ENCODE measurements around the gene ALOX5.
"Not testable (repeated sequence)": the region's sequence is repeated elsewhere in the genome, so short reads cannot be mapped to it uniquely, and the experiment has no call there.

The ALOX5 gene

DNA sequence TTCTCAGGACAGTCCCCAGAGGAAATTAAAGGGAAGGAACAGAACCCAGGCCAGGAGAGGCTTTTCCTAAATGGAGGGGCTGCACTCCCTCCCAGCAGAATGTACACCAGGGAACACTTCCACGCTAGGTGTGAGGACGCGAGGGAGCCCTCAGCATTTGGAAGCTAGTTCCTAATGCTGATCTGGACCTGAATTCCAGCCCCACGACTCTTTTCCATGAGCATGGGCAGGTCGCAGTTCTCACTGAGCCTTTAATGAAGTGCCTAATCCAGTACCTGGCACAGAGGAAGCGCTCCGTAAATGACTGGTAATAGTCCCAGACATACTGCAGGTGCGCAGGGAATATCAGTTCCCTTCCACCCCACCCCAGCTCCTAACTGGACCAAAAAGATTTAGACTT, 1.1 kb downstream of the ALOX5 start:
- no peak for DNase-seq

DNA sequence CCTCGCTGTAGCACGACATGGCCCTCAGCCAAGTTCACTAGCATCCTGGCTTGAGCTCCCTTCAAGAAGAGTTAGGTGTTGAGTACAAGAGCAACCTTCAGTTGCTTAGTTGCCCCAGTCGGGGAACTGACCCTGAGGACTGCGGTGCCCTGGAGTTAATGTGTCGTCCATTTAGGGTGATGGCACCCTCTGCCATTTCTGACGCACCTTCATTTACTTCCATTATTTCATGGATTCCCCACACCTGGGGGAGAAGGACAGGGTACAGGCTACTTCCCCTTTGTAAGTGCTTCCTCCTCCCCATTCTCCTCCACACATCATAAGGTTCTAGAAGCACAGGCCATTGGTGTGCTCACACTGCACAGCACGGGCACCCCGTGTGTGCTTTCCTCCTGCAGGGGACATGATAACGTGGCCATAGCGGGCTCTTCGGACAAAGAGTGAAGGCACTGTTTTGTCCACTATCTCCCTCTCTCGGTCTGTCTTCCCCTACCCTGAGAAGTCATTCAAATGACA, 1.8 kb downstream of the ALOX5 start:
- no peak for DNase-seq

DNA sequence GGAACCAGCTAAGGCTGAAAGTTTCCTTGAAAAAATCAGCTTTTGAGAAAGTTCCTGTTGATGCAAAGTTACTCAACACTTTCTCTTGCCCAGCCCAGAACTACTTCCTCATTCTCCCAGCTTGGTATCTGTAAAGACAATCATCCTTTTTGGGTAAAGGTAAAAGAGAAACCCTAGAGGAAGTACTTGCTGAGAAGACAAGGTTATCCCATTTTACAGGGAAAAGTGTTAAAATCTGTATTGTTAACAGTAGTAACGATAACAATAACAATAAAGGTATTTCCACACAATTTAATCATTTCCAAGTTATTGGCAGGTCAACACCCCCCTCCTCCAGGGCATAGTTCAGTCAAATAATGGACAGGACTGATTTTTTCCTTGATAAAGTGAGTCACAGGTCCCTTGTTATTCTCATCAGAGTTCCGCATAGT, 2.4 kb downstream of the ALOX5 start:
- DNase-seq: no peak

DNA sequence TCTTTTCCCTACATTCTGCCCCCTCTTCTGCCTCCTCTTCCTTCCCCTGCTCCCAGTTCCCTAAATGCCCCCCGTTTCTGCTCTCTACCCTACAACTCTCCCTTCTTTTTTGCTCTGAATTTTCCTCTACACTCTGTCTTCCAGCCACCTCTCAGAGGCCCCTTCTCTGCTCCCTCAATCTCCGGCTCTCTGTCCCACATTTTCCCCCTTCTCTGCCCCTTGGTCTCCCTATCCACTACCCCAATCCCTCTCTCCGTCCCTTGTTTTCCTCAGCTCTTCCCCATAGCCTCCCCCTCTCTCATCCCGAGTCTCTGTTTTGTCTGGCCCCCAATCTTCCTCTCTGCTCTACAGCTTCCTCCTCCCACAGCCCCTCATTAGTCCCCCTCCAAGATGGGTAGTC, 3.3 kb downstream of the ALOX5 start:
- DNase-seq: no peak

DNA sequence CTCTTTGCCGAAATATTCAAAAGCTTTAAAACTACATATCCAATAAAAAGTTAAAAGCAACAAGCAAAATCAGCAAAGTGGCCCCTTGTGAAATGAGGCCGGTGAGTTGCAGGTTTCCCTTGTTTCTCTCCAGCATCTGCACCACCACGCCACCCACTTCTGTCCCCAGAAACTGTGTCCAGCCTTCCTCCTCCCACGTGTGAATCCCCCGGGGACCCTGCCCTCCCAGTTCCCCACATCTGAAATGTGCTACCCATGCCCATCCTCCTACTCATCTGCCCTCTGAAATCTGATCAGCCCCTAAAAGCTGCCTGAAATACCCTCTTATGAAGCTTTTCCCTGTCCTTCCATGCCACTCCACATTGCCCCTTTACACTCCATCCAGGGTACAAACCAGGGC, 3.8 kb downstream of the ALOX5 start:
- no peak for DNase-seq

DNA sequence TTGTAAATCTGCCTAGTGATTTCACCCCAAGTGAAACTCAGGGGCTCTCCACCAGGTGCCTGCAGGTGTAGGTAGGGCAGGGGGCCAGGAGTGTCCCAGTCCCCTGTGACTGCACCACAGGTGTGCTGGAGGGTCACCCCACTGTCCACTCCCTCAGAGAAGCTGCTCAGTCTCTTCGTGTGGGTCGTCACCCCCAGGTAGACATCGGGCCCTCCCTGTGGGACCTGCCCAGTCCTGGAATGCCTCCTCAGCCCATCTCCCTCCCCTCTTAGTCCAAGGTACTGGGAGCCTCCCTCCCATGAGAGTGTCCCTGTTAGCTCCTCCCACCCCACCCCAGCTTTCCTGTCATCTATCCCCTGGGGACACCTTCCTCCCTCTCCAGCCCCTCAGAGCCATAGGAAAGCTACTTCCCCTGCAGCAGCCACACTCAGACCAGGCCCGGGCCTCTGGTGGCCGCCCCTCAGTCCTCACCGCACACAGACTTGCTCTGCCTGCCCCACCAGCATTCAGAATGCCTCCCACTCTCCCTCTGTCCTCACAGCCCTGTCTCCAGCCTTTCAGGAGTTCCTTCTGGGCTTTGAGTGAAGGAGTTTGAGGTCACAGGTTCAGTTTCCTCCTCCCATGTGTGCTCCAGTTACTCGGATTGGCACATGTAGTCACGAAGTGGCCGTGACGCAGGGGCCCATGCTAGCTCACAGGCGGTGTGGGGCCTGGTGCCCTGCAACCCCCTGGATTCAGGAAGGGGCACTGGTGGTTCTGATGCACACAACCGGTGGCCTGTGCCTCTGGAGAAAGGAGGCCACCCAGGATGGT, 5.1 kb downstream of the ALOX5 start:
- no peak for DNase-seq

DNA sequence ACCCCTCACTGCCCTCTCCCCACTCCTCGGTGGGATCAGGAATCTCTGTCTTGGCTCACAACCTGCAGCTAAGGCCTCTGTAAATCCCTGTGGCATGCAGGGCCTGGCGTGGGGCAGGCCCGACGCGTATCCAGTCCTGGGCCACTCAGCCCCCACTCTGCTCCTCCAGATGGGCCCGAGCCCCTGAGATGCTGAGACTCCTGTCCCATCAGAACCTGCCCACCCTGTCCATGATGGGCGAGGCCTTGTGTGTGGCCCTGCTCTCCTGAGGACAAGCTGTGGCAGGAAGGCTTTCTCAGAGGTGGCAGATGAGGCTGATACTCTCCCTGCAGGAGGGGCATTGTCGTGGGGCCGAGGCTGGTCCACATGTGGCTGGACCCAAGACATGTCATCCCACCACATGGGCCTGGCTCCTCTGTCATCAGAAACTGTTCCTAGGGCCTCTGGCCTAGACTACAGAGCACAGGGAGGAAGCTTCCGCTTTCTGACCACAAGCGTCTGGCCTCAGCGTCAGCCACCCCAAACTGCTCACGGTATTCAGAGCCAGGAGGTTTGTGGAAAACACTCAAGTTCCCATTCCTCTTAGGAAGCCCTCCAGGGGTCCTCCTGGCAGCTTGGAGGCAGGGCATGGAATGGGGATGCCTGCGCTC, 6.0 kb downstream of the ALOX5 start:
- no peak for DNase-seq

DNA sequence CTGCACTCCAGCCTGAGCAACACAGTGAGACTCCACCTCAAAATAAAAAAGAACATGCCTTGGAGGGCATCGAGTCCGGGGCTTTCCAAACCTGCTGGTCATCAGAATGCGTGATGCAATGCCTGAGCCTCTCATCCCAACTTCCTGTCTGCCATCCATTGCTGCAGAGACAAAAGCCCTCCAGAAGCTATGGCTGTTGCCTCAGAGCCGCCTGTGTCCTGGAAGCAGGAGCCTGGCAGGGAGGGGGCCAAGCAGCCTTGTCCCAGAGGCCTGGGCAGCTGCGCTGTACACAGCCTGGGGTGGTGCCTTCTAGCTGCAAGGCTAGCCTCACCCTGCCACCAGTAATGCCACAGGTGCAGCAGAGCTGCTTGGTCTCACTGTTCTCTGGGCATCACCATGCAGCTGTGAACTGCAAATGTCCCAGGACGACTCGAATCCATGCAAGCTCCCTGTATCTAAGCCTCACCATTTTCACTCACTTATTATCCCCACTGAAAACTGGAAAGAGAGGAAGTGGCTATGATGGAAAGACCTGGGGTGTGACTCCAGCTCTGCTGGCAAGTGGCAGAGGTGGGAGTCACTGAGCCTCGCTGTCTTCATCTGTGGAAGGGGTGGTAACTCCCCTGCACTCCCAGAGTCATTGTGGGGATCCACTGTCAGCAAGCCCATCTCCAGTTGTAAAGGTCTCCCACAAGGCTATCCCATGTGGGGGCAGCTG, 7.0 kb downstream of the ALOX5 start:
- DNase-seq: no peak

DNA sequence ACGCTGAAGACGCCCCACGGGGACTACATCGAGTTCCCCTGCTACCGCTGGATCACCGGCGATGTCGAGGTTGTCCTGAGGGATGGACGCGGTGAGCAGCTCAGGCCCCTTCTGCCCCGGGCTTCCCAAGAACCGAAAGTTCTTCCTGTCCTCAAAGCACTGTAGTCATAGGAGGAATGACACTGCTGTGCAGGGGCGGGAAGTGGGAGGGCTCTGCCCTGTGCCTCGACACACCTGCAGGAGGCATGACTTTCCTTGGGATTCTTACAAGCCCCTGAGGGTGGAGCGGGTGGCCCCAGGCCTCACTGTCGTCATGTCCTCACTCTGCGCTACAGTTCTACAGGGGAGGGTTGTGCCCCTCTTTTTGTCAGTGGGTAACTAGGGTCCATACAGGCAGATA, 8.6 kb downstream of the ALOX5 start:
- no peak for DNase-seq

DNA sequence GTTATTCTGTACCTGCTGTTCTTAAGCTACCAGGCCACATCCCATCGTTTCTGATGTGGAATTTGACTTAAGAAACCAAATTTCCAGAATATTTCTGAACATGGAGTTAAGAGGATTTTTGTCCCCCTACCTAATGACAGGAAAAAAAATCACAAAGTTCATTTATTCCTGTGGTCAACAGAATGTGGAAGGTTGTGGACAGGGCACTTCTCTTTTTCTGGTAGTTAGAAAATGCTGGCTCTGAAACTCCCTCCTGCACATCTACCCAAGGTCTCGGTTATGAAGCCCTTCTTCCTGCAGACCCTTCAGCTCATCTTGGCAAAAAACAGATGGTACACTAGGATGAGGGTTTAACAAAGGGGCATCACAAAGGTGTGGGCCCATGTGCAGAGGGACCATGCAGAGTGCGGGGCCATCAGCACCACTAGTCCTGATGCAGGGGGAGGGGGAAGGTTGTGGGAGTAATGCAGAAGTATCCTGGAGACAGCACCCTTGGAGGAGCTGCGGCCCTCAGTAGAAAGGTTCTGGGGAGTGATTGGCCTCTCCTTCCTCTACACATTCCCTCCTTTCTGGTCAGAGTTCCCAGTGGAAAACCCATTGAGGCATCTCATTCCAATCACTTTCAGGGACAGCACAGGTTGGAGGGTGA, 9.8 kb downstream of the ALOX5 start:
- no peak for DNase-seq

DNA sequence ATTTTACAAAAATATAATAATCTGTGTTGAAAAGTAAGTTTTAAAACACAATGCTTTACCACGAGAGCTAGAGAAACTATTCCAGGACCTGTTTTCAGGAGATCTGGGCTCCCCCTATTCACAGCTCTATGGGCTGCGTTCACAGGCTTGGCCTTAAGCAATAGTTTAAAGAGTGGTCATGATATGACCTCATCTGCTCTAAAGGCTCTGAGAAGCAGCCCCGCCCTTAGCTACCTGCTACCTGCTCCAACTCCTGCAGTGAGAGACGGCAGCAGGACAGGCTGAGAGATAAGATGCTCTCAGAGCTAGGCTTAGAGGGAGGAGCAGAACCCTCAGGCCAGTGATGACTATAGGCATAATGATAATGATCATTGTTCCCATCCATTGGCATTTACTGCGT, 12.6 kb downstream of the ALOX5 start:
- DNase-seq: no peak

DNA sequence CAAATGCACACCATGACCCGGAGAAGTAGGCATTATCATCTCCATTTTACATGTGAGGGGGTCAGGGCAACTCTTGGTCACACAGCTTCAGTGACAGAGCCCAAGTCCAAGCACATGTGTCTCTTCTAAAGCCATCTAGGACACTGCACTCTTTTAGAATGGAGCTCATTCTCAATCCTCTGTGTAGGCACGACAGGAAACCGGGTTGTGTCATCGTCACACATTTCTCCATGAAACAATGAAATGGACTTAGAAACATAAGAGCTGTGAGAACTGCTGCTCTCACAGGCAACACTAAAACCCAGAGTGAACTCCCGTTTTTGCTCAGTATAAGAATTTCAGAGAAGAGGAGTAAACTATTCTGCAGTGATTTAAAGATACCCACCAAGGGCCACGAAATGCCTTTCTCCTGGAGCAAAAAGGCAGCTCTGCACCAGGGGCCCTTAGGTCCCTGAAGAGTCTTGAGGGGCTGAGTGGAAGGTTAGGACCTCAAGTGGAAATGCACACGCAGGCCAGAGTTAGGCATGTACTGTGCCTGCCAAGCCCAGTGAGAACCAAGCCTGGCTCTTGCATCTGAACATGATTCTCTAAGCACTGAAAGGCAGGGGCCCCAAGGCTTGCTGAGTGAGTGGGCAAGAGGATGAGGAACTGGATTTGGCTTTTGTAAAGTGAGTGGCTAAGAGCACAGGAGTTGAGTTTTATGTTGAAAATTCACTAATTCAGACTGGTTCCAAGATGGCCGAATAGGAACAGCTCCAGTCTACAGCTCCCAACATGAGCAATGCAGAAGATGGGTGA, 13.3 kb downstream of the ALOX5 start:
- DNase-seq: no peak

DNA sequence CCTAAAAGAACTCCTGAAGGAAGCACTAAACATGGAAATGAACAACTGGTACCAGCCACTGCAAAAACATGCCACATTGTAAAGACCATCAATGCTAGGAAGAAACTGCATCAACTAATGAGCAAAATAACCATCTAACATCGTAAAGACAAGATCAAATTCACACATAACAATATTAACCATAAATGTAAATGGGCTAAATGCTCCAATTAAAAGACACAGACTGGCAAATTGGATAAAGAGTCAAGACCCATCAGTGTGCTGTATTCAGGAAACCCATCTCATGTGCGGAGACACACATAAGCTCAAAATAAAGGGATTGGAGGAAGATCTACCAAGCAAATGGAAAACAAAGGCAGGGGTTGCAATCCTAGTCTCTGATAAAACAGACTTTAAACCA, 15.7 kb downstream of the ALOX5 start:
- DNase-seq: not testable (repeated sequence)

DNA sequence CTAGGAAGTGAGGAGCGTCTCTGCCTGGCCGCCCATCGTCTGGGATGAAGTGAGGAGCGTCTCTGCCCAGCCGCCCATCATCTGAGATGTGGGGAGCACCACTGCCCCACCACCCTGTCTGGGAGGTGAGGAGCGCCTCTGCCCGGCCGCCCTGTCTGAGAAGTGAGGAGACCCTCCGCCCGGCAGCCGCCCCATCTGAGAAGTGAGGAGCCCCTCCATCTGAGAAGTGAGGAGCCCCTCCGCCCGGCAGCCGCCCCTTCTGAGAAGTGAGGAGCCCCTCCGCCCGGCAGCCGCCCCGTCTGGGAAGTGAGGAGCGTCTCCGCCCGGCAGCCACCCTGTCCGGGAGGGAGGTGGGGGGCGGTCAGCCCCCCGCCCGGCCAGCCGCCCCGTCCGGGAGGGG, 17.6 kb downstream of the ALOX5 start:
- DNase-seq: not testable (repeated sequence)

DNA sequence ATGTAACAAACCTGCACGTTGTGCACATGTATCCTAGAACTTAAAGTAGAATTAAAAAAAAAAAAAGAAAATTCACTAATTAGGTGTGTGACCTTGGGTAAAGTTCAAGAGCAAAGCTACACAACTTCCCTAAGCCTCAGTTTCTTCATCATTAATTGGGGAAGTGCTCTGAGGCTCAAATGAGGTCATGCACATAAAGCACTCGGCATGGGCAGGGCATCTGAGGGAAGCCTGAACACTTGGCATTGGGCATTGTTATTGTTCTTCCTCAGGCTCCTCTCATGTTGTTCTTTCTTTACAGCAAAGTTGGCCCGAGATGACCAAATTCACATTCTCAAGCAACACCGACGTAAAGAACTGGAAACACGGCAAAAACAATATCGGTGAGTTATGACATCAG, 21.5 kb downstream of the ALOX5 start:
- DNase-seq: no peak

DNA sequence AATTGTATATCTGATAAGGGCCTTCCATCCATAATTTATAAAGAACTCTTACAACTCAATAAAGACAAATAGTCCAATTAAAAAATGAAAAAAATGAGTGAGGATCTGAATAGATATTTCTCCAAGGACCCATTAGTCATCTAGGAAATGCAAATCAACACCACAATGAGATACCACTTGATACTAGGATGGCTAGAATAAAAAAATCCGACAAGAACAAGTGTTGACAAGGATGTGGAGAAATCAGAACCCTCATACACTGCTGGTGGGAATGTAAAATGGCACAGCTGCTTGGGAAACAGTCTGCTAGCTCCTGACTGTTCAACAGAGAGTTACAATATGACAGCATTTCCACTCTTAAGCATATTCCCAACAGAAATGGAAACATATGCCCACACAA, 24.6 kb downstream of the ALOX5 start:
- no peak for DNase-seq

DNA sequence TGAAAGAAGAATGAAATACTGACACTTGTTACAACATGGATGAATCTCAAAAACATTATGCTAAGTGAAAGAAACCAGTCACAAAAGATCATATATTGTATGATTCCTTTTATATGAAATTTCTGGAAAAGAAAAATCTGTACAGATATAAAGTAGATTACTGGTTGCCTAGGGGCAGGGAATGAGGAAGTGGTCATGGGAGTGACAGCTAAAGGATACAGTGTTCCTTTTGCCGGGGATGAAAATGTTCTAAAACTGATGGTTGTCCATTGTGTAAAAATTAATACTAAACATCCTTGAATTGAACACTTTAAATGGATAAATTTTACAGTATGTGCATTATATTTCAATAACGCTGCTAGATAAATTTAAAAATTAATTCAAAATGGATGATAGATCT, 25.1 kb downstream of the ALOX5 start:
- DNase-seq: no peak

DNA sequence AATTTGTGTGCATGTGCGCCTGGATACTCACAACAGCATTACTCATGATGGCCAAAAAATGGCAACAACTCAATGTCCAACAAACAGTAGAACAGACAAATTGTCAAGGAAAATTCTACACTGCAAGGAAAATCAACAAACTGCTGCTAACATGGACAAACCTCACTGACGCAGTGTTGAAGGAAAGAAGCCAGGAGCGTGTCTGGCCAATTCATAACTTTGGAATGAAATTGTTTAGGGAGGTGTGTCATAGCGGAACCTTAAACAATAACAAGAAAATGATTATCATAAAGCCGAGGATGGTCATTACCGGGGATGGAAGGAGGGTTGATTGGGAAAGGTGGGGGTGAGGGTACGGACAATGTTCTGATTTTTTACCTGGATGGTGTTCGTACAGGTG, 29.1 kb downstream of the ALOX5 start:
- DNase-seq: no peak

DNA sequence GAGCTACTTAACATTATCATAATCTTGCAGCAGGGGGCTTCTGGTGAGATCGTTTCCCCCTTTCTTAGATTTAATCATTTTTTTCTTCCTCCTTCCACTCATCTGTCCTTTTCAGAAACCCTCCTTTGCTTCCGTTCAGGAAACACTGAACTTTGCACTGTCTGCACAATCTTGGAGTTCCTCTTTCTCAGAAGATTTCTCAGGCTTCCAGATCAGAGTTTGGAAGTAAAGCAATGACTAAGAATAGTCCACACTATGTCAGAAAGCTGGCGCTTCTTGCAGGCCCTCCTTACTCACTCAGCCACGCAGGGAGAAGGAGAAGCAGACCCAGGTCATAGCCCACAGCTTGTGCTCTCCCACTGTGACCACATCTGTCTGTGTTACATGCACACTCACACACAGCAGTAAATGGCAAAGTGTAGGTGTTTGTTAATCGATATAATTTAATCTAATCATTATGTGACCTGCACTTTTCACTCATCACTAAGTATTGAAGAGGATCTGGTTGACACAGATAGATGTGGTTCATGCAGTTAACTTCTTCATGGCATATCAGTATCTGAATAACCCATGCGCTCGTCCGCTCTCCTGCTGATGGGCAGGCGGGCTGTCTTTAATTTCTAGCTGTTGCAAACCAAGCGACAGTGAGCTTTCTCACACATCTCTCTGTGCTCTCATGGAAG, 30.2 kb downstream of the ALOX5 start:
- no peak for DNase-seq

DNA sequence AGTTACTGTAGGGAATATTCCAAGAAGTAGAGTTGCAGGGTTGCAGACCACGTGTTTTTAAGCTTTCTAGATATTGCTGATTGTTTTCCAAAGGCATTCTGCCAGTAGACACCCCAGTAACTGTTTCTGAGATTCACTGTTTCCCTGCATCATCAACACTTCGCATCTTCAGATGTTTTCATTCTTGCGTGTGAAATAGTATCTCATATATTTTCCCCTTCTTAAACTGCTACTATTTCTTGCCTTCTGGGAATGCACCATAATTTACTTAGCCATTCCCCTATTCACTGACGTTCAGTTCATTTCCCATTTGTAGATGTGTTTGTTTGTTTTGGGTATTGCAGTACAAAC, 30.7 kb downstream of the ALOX5 start:
- DNase-seq: no peak

DNA sequence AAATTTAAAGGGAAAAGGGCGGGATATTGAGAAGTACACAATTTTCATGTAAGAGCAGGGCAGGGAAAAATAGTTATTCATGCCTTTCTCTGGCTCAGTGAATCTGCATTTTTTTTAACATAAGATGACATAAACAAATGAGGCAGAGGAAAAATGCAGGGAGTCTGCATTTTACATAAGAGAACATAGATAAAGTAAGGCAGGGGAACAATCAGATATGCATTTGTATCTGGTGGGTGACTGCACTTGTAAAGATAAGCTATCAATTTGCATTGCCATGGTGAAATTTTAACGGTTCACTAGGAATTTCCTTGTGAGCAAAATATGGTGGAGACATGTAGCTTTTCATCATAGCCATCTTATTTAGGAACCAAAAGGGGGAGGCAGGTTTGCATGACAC, 33.5 kb downstream of the ALOX5 start:
- no peak for DNase-seq

All from CD4-positive, alpha-beta T cell treated with Interleukin-4 for 4 hours (primary cell).